ENCODE measurements around the gene GSTM5.
"Not testable (repeated sequence)": the region's sequence is repeated elsewhere in the genome, so short reads cannot be mapped to it uniquely, and the experiment has no call there.

GRCh38 chr1:109685399-109685798 is 26.7 kb upstream of the GSTM5 start:
- not testable (repeated sequence) for TF ChIP-seq ARNTL (CRISPR knock-in tag; IDR thresholded peaks at IDR 0.05; ENCODE audit: borderline replicate concordance, low read depth); CREB5 (CRISPR knock-in tag; IDR thresholded peaks at IDR 0.05; ENCODE audit: low read depth); PATZ1 (CRISPR knock-in tag; IDR thresholded peaks at IDR 0.05; ENCODE audit: borderline replicate concordance); OSR1 (CRISPR knock-in tag; IDR thresholded peaks at IDR 0.05); BACH2 (CRISPR knock-in tag; IDR thresholded peaks at IDR 0.05; ENCODE audit: borderline replicate concordance); ZFP30 (CRISPR knock-in tag; IDR thresholded peaks at IDR 0.05); ZNF565 (CRISPR knock-in tag; conservative IDR thresholded peaks at IDR 0.05; ENCODE audit: low read depth); TOX (CRISPR knock-in tag; IDR thresholded peaks at IDR 0.05; ENCODE audit: borderline replicate concordance)
- TF ChIP-seq, protein P1, sequence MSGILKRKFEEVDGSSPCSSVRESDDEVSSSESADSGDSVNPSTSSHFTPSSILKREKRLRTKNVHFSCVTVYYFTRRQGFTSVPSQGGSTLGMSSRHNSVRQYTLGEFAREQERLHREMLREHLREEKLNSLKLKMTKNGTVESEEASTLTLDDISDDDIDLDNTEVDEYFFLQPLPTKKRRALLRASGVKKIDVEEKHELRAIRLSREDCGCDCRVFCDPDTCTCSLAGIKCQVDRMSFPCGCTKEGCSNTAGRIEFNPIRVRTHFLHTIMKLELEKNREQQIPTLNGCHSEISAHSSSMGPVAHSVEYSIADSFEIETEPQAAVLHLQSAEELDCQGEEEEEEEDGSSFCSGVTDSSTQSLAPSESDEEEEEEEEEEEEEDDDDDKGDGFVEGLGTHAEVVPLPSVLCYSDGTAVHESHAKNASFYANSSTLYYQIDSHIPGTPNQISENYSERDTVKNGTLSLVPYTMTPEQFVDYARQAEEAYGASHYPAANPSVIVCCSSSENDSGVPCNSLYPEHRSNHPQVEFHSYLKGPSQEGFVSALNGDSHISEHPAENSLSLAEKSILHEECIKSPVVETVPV (CRISPR knock-in tag; IDR thresholded peaks at IDR 0.05): not testable (repeated sequence)
